HUES6 (cell line): ENCODE results near the gene CTBP2.

Source experiments
- H3K27ac ChIP-seq: 2 replicates; pipeline ENCODE4 v1.7.0; 2013; ENCODE audit warnings: low read depth, mild to moderate bottlenecking, low read length, inconsistent platforms
- H3K27me3 ChIP-seq: 2 replicates; pipeline ENCODE4 v1.6.1; 2013; ENCODE audit warnings: low read length; ENCODE audit not compliant: control insufficient read depth, insufficient read depth
- H3K36me3 ChIP-seq: 2 replicates; pipeline ENCODE4 v1.6.1; 2013; ENCODE audit warnings: low read length; ENCODE audit not compliant: control insufficient read depth, insufficient read depth
- H3K4me1 ChIP-seq: 2 replicates; pipeline ENCODE4 v1.6.1; 2013; ENCODE audit warnings: low read length; ENCODE audit not compliant: control insufficient read depth, insufficient read depth
- H3K4me3 ChIP-seq: 2 replicates; pipeline ENCODE4 v1.5.1; 2013; ENCODE audit warnings: low read depth, low read length
- H3K9ac ChIP-seq: one replicate; pipeline ENCODE4 v1.6.1; 2013; ENCODE audit warnings: mild to moderate bottlenecking, low read length
- H3K9me3 ChIP-seq: 2 replicates; pipeline ENCODE4 v1.6.1; 2013; ENCODE audit warnings: low read depth, low read length; ENCODE audit not compliant: control insufficient read depth, insufficient read depth

CTBP2 gene

DNA sequence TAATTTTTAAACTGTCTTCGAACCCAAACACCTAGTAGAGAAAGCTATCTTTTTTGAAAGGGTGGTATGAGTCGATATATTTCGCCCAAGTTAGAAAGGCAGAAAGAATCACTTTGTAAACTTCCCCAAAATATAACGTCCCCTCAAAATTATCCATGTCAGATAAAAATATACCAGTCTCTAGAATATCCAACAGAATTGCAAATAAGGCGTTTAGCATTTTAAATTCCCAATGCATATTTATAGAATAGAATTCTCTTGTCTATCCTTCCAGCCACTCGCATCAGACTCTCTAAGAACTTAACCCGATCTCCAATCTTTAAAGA lies 2.1 kb downstream of the CTBP2 start:
- no peaks in the 10 kb centered on the region for H3K9me3 ChIP-seq
- peak overlapping the region; percentile 91 for H3K27ac ChIP-seq
- peak overlapping the region; percentile 95 for H3K4me3 ChIP-seq
- H3K9ac ChIP-seq = peak overlapping the region; percentile 93
- peaks cover 48% of the 10 kb centered on the region for H3K4me1 ChIP-seq
- H3K36me3 ChIP-seq = no peaks in the 10 kb centered on the region; the same call in 1 of the 2 replicates
- H3K27me3 ChIP-seq = no peaks in the 10 kb centered on the region

DNA sequence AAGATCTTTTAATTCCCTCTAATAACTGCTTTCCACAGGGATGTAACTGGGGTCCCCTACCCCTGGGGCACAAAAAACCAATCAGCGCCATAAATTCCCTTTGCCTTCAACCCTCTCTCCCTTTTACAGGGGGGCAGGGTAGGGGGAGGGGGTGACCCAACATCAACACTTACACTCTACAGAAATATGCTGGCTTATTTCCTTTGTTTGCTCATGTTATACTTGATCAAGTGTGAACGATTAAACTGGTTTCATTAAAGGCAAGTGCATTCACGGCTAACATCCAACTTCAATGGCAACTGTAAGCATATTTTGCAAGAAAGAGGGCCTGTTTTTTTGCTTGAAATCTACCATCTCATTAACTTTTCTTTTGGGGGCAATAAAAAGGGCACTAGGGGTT lies 2.9 kb downstream of the CTBP2 start:
- peaks cover 50% of the 10 kb centered on the region for H3K4me1 ChIP-seq
- peak overlapping the region; percentile 69 for H3K9ac ChIP-seq
- H3K4me3 ChIP-seq = peak overlapping the region; percentile 95
- no peaks in the 10 kb centered on the region for H3K27me3 ChIP-seq
- H3K9me3 ChIP-seq = no peaks in the 10 kb centered on the region
- no peaks in the 10 kb centered on the region; the same call in 1 of the 2 replicates for H3K36me3 ChIP-seq
- H3K27ac ChIP-seq = peak overlapping the region; percentile 81; the same call in 1 of the 2 replicates

DNA sequence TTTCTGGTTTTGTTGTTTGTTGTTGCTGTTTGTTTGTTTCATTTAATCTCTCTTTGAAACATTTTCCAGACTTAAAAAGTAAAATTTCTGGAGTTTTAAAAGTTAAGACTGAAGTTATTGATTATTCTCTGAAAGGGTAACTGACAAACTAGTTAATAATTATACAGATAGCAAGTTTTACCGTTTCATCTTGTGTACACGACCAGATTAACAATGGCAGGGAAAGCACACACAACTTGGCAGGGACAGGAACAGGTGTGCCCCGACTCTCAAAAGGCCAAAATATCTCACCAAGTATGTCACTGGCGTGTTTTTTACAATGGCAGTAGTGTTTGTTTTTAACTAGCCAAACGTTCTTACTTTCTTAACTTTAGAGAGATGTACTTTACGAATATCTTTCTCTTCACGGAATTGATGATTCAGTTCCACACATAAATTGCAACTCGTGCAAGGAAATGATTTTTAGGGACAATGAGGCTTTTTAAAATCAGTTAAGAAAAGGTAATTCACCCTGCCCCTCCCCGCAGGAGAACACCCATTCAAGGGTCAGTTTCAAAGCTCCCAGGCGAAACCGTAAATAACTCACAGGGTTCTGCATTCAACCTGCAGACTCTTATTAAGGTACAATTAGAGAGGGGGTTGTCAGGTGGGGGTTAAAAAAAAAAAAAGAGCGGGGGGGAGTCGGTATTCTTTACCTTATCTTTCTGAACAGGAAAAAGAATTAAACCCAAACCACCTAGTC lies 3.5 kb downstream of the CTBP2 start:
- Histone ChIP-seq H3K4me3 (peak overlapping the region; percentile 95), H3K27ac (peak overlapping the region; percentile 81; the same call in 1 of the 2 replicates), H3K4me1 (peaks cover 49% of the 10 kb centered on the region), H3K27me3 (no peaks in the 10 kb centered on the region), H3K9ac (peak overlapping the region; percentile 69), H3K36me3 (no peaks in the 10 kb centered on the region; the same call in 1 of the 2 replicates), H3K9me3 (no peaks in the 10 kb centered on the region)

DNA sequence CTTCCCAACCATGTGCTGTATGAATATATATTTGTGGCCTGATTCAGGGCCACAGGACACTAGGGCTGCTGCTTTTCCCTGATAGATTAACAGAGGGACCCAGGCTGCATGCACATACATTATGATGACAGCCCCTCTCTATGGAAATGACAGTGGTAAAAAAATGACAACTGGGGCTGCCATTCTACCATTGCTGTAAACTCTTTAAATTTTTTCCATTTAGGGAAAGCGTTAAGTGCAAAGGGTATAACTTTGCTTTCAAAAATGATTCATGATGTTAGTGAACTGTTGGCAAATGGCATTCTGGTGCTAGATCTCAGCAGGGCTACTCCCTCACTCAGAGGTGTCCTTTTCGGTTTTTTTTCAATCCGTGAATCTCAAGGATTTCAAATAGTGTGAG lies 4.2 kb downstream of the CTBP2 start:
- Histone ChIP-seq H3K4me1 (peaks cover 54% of the 10 kb centered on the region), H3K9ac (peak overlapping the region; percentile 53), H3K4me3 (peak overlapping the region; percentile 95), H3K9me3 (no peaks in the 10 kb centered on the region), H3K36me3 (peaks cover 2% of the 10 kb centered on the region), H3K27me3 (no peaks in the 10 kb centered on the region), H3K27ac (peak overlapping the region; percentile 81; the same call in 1 of the 2 replicates)

DNA sequence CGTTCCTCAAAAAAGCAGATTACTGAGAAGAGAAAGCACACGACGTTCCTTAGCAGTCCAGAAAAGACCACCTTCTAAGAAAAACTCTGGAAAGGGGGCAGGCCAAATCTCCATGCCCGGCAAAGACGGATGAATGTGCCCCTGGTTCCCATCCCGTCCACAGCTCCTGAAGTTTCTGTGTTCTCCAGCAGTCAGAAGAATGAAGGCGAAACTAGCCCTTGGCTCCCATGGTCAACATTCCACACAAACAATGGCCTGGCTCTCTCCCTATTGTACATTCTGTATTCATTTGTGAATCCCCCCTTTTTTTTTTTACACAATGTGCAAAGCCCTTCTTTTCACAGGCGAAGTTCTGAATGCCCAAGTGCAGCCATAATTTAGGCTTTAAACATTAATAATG lies 5.3 kb downstream of the CTBP2 start:
- peaks cover 65% of the 10 kb centered on the region for H3K4me1 ChIP-seq
- H3K27ac ChIP-seq = peak overlapping the region; percentile 81
- no peaks in the 10 kb centered on the region for H3K27me3 ChIP-seq
- peak overlapping the region; percentile 74 for H3K9ac ChIP-seq
- no peaks in the 10 kb centered on the region for H3K9me3 ChIP-seq
- peak overlapping the region; percentile 95 for H3K4me3 ChIP-seq
- H3K36me3 ChIP-seq = peaks cover 11% of the 10 kb centered on the region

DNA sequence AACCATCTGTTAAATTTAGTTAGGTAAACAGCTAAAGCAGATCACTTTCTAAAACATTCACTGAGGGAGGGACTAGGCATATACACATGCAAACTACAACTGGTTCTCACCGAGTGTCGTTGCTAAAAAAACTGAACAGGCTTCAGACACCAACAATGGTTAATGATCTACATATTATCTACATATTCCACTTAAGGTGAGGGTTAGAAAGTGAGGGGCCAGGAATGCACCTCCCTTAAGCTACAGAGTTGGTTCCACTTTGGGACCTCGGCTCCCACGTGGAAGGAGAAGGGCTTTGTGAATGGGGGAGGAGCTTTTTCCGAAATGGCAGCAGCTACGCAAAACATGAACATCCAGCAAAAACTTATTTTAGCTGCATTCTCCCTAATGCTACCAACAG lies 5.8 kb downstream of the CTBP2 start:
- peaks cover 70% of the 10 kb centered on the region for H3K4me1 ChIP-seq
- H3K9ac ChIP-seq = peak overlapping the region; percentile 74
- peak overlapping the region; percentile 81 for H3K27ac ChIP-seq
- H3K27me3 ChIP-seq = no peaks in the 10 kb centered on the region
- H3K36me3 ChIP-seq = peaks cover 16% of the 10 kb centered on the region
- peak overlapping the region; percentile 95 for H3K4me3 ChIP-seq
- H3K9me3 ChIP-seq = no peaks in the 10 kb centered on the region

DNA sequence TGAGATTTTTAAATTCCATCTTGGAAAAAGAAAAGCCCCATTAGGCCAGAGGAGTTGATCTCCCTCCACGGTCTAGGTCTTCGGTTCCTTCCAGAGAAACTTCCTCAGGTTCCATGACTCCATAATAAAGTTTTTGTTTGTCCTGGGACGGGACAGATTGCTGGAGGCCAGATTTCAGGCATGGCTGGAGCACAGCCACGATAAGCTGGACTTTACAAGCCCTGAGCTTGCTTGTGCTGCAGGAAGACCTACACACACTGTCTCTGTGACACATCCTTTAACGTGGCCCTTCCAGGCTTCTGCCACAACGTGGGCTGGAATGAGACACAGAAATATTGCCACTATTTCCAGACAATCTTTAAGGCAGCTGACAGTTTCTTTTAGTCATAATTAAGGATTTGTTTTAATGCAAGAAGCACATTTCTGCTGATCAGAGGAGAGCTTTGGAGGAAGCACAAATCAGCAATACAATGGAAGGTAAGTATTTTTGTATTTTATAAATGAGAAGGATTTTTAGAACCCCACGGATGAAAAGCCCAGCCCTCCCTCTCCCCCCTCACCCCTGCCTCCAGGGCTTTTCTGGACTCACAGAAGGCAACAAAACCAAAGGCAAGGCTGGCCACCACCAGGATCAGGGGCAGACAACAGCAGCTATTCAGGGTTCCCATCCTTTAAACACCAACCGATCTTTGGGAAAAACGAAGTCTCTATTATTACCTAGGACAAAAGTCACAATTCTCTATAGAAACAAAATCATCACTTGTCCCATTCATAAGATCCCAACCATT lies 6.5 kb downstream of the CTBP2 start:
- H3K9me3 ChIP-seq = no peaks in the 10 kb centered on the region
- peaks cover 19% of the 10 kb centered on the region for H3K36me3 ChIP-seq
- H3K27ac ChIP-seq = peak overlapping the region; percentile 81
- H3K4me1 ChIP-seq = peaks cover 77% of the 10 kb centered on the region
- H3K4me3 ChIP-seq = peak overlapping the region; percentile 95
- H3K9ac ChIP-seq = peak overlapping the region; percentile 74
- H3K27me3 ChIP-seq = no peaks in the 10 kb centered on the region

DNA sequence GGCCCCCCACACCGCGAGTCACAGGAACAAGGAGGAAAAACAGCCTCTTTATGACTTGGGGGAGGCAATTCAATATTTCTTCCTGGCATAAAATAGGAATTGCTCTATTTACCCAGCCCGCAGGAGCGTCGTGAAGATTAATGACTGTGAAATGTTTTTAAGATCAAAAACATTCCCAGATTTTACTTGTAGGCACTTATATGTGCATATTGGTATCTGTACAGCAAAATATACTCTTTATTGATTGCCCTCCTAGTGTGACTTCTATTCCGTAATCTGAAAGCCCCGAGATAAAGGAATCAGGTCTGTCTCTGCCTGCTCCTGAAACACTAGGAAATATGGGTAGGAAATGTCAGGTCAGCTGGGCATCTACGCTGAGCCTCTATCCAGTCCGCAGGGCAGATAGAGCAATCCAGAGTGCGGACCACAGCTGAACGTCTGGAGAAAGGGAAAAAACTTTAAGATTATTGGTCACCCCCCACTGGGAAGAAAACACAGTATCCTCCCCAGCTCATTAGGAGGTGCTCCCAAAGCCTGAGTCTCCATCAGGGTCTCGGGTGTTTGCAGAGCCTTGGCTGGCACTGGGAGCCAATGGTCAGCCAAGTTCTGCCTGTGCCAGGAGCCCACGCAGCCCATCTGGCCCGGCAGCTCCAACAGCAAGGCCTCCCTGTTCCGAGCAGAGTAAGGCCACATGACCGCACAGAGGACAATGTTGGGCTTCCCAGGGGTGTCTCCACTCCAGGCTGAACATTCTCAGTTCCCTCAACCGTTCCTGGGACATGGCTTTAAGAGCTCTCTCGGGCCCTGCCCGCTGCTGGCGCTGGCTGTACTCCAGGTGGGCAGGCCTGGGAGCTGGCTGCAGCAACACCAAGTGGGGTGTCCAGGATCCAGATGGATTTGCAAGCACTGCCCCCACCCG lies 7.7 kb downstream of the CTBP2 start:
- Histone ChIP-seq H3K27me3 (no peaks in the 10 kb centered on the region), H3K4me1 (peaks cover 88% of the 10 kb centered on the region), H3K36me3 (peaks cover 24% of the 10 kb centered on the region), H3K4me3 (peak overlapping the region; percentile 95), H3K9ac (peak overlapping the region; percentile 74), H3K27ac (peak overlapping the region; percentile 81), H3K9me3 (no peaks in the 10 kb centered on the region)

DNA sequence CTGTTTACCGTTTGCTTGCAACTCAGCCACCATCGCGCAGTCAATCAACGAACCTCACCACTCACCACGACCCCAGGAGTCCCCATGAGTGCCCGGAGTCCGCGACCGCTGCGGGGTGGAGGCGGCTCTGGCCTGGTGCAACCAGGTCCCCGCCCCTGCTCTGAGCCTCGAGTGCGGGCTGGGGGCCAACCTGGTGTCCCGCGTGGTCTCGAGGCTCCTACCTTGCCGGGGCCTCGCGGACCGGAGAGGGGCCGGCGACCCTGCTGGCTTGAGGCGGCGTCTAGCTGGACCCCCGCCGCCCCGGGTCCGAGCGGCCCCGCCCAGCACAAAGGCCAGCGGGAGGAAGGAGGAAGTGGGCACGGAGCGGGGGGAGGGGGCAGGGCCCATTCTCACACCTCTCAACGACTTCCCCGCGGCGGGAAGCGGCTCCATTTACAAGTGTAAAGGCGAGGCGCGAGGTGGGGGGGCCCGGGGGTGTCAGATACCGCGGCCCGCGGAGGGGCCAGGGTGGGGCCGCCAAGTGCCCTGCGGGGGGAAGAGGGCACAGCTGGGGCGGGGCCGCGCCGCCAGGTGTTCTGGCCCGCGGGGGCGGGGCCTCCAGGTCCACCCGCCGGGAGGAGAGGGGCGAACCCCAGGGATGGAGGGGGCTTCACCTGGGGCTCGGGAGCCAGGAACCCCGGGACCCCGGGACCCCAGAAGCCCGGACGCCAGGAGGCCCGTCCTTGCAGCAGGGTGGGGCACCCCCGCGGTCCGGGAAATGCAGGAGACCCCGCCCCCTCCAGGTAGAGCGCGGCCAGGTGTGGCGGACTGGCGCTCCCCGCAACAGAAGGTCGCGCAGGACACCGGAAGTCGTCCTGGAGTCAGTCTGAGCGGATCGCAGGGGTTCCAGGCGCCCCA lies 8.6 kb downstream of the CTBP2 start:
- Histone ChIP-seq H3K9ac (peak overlapping the region; percentile 77), H3K27ac (peak overlapping the region; percentile 81), H3K4me1 (peaks cover 89% of the 10 kb centered on the region)

DNA sequence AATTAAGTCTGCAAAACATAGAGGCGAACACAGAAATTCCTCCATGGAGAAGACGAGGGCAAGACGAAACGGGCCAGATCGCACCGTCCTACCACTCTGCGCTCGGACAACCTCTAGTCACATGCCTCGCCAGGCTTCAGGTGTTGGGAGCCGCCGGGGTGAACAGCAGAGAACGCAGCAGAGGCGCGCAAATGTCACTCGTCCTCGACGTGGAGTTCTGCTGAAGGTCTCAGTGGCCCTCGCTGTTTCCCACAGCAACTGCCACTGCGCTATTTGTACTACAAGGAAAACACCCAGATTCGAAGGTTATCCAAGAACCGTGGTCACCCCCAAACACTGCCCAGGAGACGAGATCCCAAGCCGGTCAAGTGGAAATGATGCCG lies 9.2 kb downstream of the CTBP2 start:
- Histone ChIP-seq H3K4me3 (peak overlapping the region; percentile 95), H3K4me1 (peaks cover 85% of the 10 kb centered on the region), H3K9ac (peak overlapping the region; percentile 77), H3K36me3 (peaks cover 30% of the 10 kb centered on the region), H3K27ac (peak overlapping the region; percentile 81), H3K27me3 (no peaks in the 10 kb centered on the region), H3K9me3 (no peaks in the 10 kb centered on the region)

More for the DNA sequence above, 8.6 kb downstream of the CTBP2 start:
- H3K4me3 ChIP-seq = peak overlapping the region; percentile 95
- peaks cover 27% of the 10 kb centered on the region for H3K36me3 ChIP-seq
- H3K27me3 ChIP-seq = no peaks in the 10 kb centered on the region
- no peaks in the 10 kb centered on the region for H3K9me3 ChIP-seq
